OCI-LY3 (cell line): ENCODE results near the gene CDNF.

Source experiments
- EZH2phosphoT487 ChIP-seq: fragments of 200-600 bp; shearing (Covaris generic); IDR thresholded peaks from 2 replicates; pipeline ENCODE4 v1.6.1; 2018; ENCODE audit warnings: antibody characterized with exemption, mixed run types, low read depth
- TF ChIP-seq, protein P1 (sequence below): fragments of 200-600, 300-600 bp; sonication (generic); IDR thresholded peaks from 2 replicates; pipeline ENCODE4 v1.5.1; 2014; ENCODE audit warnings: antibody characterized with exemption, low read length, low read depth

DNA sequence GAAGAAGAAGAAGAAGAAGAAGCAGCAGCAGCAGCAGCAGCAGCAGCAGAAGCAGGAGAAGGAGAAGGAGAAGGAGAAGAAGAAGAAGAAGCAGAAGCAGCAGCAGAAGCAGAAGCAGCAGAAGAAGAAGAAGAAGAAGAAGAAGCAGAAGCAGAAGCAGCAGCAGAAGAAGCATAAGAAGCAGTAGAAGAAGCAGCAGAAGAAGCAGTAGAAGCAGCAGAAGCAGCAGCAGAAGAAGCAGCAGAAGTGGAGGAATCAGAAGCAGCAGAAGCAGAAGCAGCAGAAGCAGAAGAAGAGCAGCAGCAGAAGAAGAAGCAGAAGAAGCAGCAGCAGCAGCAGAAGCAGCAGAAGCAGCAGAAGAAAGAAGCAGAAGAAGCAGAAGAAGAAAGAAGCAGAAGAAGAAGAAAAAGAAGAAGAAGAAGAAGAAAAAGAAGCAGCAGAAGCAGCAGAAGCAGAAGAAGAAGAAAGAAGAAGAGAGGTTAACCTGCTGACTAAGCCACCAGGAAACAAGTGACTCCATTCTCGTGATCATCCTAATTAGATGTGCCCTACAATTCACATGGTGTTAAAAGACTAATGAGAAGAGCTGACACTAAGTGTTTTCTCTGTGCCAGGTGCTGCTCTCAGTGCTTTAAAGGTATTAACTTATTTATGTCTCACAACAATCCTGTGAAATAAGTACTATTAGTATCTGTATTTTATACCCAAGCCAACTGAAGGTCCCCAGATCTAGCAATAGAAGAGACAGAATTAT lies 11.6 kb downstream of the CDNF start:
- no peak for TF ChIP-seq EZH2phosphoT487
- TF ChIP-seq, protein P1, sequence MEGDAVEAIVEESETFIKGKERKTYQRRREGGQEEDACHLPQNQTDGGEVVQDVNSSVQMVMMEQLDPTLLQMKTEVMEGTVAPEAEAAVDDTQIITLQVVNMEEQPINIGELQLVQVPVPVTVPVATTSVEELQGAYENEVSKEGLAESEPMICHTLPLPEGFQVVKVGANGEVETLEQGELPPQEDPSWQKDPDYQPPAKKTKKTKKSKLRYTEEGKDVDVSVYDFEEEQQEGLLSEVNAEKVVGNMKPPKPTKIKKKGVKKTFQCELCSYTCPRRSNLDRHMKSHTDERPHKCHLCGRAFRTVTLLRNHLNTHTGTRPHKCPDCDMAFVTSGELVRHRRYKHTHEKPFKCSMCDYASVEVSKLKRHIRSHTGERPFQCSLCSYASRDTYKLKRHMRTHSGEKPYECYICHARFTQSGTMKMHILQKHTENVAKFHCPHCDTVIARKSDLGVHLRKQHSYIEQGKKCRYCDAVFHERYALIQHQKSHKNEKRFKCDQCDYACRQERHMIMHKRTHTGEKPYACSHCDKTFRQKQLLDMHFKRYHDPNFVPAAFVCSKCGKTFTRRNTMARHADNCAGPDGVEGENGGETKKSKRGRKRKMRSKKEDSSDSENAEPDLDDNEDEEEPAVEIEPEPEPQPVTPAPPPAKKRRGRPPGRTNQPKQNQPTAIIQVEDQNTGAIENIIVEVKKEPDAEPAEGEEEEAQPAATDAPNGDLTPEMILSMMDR, result no peak
